Choroid plexus epithelial cell (primary cell): ENCODE results near the gene SMARCE1.

Experiments used
- DNase-seq: peaks from one replicate; pipeline ENCODE4 v3.0.0-alpha.2; 2010; ENCODE audit warnings: low read depth
- H3K4me3 ChIP-seq: 2 replicates; pipeline ENCODE4 v1.5.1; 2011; ENCODE audit warnings: low read depth, mild to moderate bottlenecking, control low read depth, low read length, moderate library complexity
- CTCF ChIP-seq: conservative IDR thresholded peaks from 2 replicates; pipeline ENCODE4 v1.5.1; 2011; ENCODE audit warnings: low read depth, mild to moderate bottlenecking, control low read depth, inconsistent platforms, low read length, moderate library complexity

SMARCE1 gene

GRCh38 chr17:40617678-40618240 lies 29.9 kb downstream of the SMARCE1 start:
- no peak for DNase-seq
- no peak overlapping the region for H3K4me3 ChIP-seq
- TF ChIP-seq CTCF: no peak

- H3K4me3 ChIP-seq: no peak overlapping the region
- DNase-seq: no peak
- no peak for TF ChIP-seq CTCF
Measured at GRCh38 chr17:40616592-40616991, 31.0 kb downstream of the SMARCE1 start.

- no peak for DNase-seq
- H3K4me3 ChIP-seq: no peak overlapping the region
- TF ChIP-seq CTCF: no peak
Measured at GRCh38 chr17:40615841-40616476, 31.7 kb downstream of the SMARCE1 start.

- peak; percentile 73 for DNase-seq
- no peak overlapping the region for H3K4me3 ChIP-seq
- TF ChIP-seq CTCF: peak; percentile 72
Measured at GRCh38 chr17:40615068-40615840, 32.4 kb downstream of the SMARCE1 start.

GRCh38 chr17:40614431-40615067 lies 33.1 kb downstream of the SMARCE1 start:
- no peak for TF ChIP-seq CTCF
- no peak for DNase-seq
- no peak overlapping the region for H3K4me3 ChIP-seq

- H3K4me3 ChIP-seq: no peak overlapping the region
- TF ChIP-seq CTCF: no peak
- DNase-seq: no peak
Measured at GRCh38 chr17:40613467-40614154, 34.0 kb downstream of the SMARCE1 start.
